Measurements from ENCODE around the gene SPATA1. TPM values are rescaled to one million over a fixed set of nuclear protein-coding genes. Genes with fewer than 3 reads are reported as not detected.

Gene SPATA1
- total and polyA plus RNA-seq, 2 of the 13 experiments (the other 11 are each of a cell fraction or from before 2014, with no cell fraction given): 0.70 to 1.4 TPM

DNA sequence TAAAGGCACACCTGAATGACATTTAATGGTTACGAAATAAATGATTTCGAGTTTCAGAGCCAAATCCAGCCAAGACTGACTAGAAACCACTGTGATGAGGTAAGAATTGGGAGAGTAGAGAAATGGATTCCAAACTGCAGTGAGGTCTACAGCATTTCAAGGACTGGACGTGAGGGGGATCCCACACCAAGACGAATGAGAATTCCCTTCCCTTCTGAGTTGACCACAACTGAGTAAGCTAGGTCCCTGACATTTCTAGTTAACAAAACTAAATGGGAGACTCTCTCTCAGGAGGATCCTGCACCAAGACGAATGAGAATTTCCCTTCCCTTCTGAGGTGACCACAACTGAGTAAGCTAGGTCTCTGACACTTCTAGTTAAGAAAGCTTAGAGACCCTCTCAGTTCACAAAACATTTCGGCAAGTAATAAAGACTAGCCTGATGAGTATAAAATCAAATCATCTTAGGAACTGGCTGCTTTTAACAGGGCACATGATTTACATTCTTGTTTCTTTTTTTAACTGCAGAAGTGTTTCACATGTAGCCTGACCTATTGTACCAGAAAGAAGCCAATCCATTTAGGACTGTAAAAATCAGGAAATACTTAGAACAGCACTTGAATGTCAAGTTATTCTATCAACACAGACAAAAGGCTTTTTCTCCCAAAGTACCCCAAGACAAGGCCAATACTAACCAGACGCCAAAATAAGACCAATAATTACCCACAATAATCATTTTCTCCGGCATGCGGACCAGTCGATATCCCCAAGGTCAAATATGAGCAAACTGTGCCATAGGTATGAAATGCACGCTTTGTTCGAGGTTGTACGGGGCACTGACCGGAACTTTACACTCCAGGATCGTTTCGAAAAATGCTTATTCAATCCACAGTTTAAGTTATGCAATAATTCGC, 1.4 kb upstream of the SPATA1 start (continued):
- no peak for TF ChIP-seq ZNF142 (CRISPR knock-in tag; IDR thresholded peaks at IDR 0.05)
- TF ChIP-seq ZFP62 (CRISPR knock-in tag; IDR thresholded peaks at IDR 0.05): no peak
- no peak for TF ChIP-seq SMAD1 (CRISPR knock-in tag; IDR thresholded peaks at IDR 0.05; ENCODE audit: borderline replicate concordance, low read depth)
- no peak for TF ChIP-seq ZSCAN21 (CRISPR knock-in tag; IDR thresholded peaks at IDR 0.05; ENCODE audit: borderline replicate concordance)
- no peak; the same call in 1 of the 2 replicates for TF ChIP-seq NKX3-1 (CRISPR knock-in tag; IDR thresholded peaks at IDR 0.05)
- TF ChIP-seq MXD3 (CRISPR knock-in tag; IDR thresholded peaks at IDR 0.05): no peak
- no peak for TF ChIP-seq STAG1 (CRISPR knock-in tag; IDR thresholded peaks at IDR 0.05)
- peak; percentile 58; the same call in 1 of the 2 replicates for TF ChIP-seq HMG20A (CRISPR knock-in tag; IDR thresholded peaks at IDR 0.05; ENCODE audit: borderline replicate concordance)
- no peak for TF ChIP-seq ZMYM2 (CRISPR knock-in tag; IDR thresholded peaks at IDR 0.05)
- TF ChIP-seq SIN3B (IDR thresholded peaks at IDR 0.05; ENCODE audit: low read length): no peak
- TF ChIP-seq JUN (CRISPR knock-in tag; IDR thresholded peaks at IDR 0.05): no peak
- no peak for TF ChIP-seq ZNF296 (CRISPR knock-in tag; conservative IDR thresholded peaks at IDR 0.05)
- no peak for TF ChIP-seq XBP1 (CRISPR knock-in tag; IDR thresholded peaks at IDR 0.05)
- TF ChIP-seq ZNF569 (CRISPR knock-in tag; IDR thresholded peaks at IDR 0.05; ENCODE audit: borderline replicate concordance): no peak
- TF ChIP-seq ONECUT2 (CRISPR knock-in tag; IDR thresholded peaks at IDR 0.05): peak; percentile 98
- peak; percentile 55; the same call in 1 of the 2 replicates for TF ChIP-seq DPF2 (CRISPR knock-in tag; IDR thresholded peaks at IDR 0.05; ENCODE audit: borderline replicate concordance, low read depth)
- TF ChIP-seq ZNF33A (CRISPR knock-in tag; IDR thresholded peaks at IDR 0.05; ENCODE audit: borderline replicate concordance): no peak
- TF ChIP-seq, protein P1, sequence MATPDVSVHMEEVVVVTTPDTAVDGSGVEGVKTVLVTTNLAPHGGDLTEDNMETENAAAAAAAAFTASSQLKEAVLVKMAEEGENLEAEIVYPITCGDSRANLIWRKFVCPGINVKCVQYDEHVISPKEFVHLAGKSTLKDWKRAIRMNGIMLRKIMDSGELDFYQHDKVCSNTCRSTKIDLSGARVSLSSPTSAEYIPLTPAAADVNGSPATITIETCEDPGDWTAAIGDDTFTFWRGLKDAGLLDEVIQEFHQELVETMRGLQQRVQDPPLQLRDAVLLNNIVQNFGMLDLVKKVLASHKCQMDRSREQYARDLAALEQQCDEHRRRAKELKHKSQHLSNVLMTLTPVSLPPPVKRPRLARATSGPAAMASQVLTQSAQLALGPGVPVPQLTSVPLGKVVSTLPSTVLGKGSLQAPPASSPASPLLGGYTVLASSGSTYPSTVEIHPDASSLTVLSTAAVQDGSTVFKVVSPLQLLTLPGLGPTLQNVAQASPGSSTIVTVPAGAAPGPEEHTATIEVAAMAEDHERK (CRISPR knock-in tag; IDR thresholded peaks at IDR 0.05; ENCODE audit: low read depth): no peak
- no peak for TF ChIP-seq SP1 (IDR thresholded peaks at IDR 0.05)
- no peak for TF ChIP-seq SP1 (CRISPR knock-in tag; IDR thresholded peaks at IDR 0.05)
- no peak for TF ChIP-seq ZNF546 (CRISPR knock-in tag; conservative IDR thresholded peaks at IDR 0.05)
